Nephron progenitor cell (in vitro differentiated cells): ENCODE measurements around the gene SLC25A12.

Experiments
- DNase-seq: peaks from one replicate; pipeline ENCODE4 v3.0.0; 2021
- H3K27ac Mint-ChIP-seq: 2 replicates; pipeline ENCODE4 v1.8.0; 2021; ENCODE audit warnings: mild to moderate bottlenecking, moderate library complexity, mixed read lengths
- H3K27me3 Mint-ChIP-seq: 2 replicates; pipeline ENCODE4 v1.8.0; 2021; ENCODE audit warnings: mild to moderate bottlenecking, low read depth, mixed read lengths; ENCODE audit not compliant: poor library complexity
- H3K36me3 Mint-ChIP-seq: 2 replicates; pipeline ENCODE4 v1.8.0; 2021; ENCODE audit warnings: low read depth, mixed read lengths
- H3K4me1 Mint-ChIP-seq: 2 replicates; pipeline ENCODE4 v1.8.0; 2021; ENCODE audit warnings: mixed read lengths
- H3K4me3 Mint-ChIP-seq: 2 replicates; pipeline ENCODE4 v1.8.0; 2021; ENCODE audit warnings: mild to moderate bottlenecking, moderate library complexity, mixed read lengths
- H3K9me3 Mint-ChIP-seq: 2 replicates; pipeline ENCODE4 v1.8.0; 2021; ENCODE audit warnings: mild to moderate bottlenecking, moderate library complexity, mixed read lengths
- CTCF ChIP-seq: fragments of 200-600 bp; sonication (generic); IDR thresholded peaks from 2 replicates; pipeline ENCODE4 v1.5.0; 2021; ENCODE audit warnings: antibody characterized with exemption

The SLC25A12 gene

GRCh38 chr2:171846894-171847293, 47.1 kb downstream of the SLC25A12 start:
- no peak for TF ChIP-seq CTCF
- no peaks in the 10 kb centered on the region for H3K27me3 Mint-ChIP-seq
- no peak for DNase-seq
- H3K4me1 Mint-ChIP-seq: no peaks in the 10 kb centered on the region
- H3K4me3 Mint-ChIP-seq: no peak overlapping the region
- peaks cover 27% of the 10 kb centered on the region for H3K36me3 Mint-ChIP-seq
- no peaks in the 10 kb centered on the region for H3K9me3 Mint-ChIP-seq
- no peak overlapping the region for H3K27ac Mint-ChIP-seq

GRCh38 chr2:171841996-171842395, 52.0 kb downstream of the SLC25A12 start:
- no peak overlapping the region for H3K27ac Mint-ChIP-seq
- no peak overlapping the region for H3K4me3 Mint-ChIP-seq
- no peak for TF ChIP-seq CTCF
- no peaks in the 10 kb centered on the region for H3K4me1 Mint-ChIP-seq
- H3K27me3 Mint-ChIP-seq: no peaks in the 10 kb centered on the region
- H3K9me3 Mint-ChIP-seq: peaks cover 5% of the 10 kb centered on the region
- peaks cover 60% of the 10 kb centered on the region for H3K36me3 Mint-ChIP-seq
- DNase-seq: no peak

GRCh38 chr2:171837736-171838135, 56.3 kb downstream of the SLC25A12 start:
- no peaks in the 10 kb centered on the region for H3K27me3 Mint-ChIP-seq
- no peak overlapping the region for H3K4me3 Mint-ChIP-seq
- DNase-seq: no peak
- TF ChIP-seq CTCF: no peak
- no peaks in the 10 kb centered on the region for H3K4me1 Mint-ChIP-seq
- H3K36me3 Mint-ChIP-seq: peaks cover 86% of the 10 kb centered on the region
- peaks cover 25% of the 10 kb centered on the region for H3K9me3 Mint-ChIP-seq
- H3K27ac Mint-ChIP-seq: no peak overlapping the region

- H3K36me3 Mint-ChIP-seq: peaks cover 88% of the 10 kb centered on the region
- H3K4me1 Mint-ChIP-seq: no peaks in the 10 kb centered on the region
- TF ChIP-seq CTCF: no peak
- H3K4me3 Mint-ChIP-seq: no peak overlapping the region
- H3K27ac Mint-ChIP-seq: no peak overlapping the region
- H3K9me3 Mint-ChIP-seq: peaks cover 34% of the 10 kb centered on the region
- no peak for DNase-seq
- H3K27me3 Mint-ChIP-seq: no peaks in the 10 kb centered on the region
These were observed 57.7 kb downstream of the SLC25A12 start for GRCh38 chr2:171836146-171836910.

GRCh38 chr2:171835386-171835785, 58.7 kb downstream of the SLC25A12 start:
- Mint-ChIP-seq H3K9me3 (peaks cover 43% of the 10 kb centered on the region), H3K4me1 (no peaks in the 10 kb centered on the region), H3K4me3 (no peak overlapping the region), H3K27ac (no peak overlapping the region), H3K27me3 (peaks cover 2% of the 10 kb centered on the region), H3K36me3 (peaks cover 91% of the 10 kb centered on the region)
- no peak for TF ChIP-seq CTCF
- DNase-seq: no peak

- H3K4me1 Mint-ChIP-seq: no peaks in the 10 kb centered on the region
- TF ChIP-seq CTCF: no peak
- peaks cover 2% of the 10 kb centered on the region for H3K27me3 Mint-ChIP-seq
- no peak overlapping the region for H3K4me3 Mint-ChIP-seq
- no peak for DNase-seq
- H3K36me3 Mint-ChIP-seq: peaks cover 91% of the 10 kb centered on the region
- H3K9me3 Mint-ChIP-seq: peaks cover 53% of the 10 kb centered on the region
- H3K27ac Mint-ChIP-seq: no peak overlapping the region
These were observed 59.8 kb downstream of the SLC25A12 start for GRCh38 chr2:171834286-171834685.
